ENCODE measurements around the gene TMEM42.

The TMEM42 gene

DNA sequence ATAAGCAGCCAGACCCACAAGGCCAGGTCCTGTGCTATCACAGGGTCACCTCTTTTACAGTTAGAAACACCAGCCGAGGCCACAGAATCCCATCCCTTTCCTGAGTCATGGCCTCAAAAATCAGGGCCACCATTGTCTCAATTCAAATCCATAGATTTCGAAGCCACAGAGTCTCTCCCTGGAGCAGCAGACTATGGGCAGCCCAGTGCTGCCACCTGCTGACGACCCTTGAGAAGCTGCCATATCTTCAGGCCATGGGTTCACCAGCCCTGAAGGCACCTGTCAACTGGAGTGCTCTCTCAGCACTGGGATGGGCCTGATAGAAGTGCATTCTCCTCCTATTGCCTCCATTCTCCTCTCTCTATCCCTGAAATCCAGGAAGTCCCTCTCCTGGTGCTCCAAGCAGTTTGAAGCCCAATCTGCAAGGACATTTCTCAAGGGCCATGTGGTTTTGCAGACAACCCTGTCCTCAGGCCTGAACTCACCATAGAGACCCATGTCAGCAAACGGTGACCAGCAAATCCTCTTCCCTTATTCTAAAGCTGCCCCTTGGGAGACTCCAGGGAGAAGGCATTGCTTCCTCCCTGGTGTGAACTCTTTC is 52.3 kb downstream of the TMEM42 start:
- DNase-seq: peak; percentile 64

DNA sequence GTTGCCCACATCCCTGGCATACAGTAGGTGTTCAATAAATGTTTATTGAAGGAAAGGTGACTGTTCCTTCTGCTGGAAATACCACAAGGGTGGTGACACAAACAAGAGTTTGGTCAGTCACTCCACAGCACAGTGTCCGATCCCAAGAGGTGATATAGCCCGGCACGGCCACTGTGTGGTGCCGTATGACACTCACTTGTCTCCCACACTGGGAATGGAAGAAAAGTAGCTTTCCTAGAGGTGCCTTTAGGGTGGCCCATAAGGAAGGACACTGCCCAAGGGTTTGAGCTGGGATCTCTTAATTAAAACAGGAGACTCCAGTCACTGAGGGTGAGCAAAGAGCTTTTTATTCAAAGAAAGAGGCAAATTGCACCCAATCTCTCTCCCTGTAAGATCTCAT is 53.2 kb downstream of the TMEM42 start:
- no peak for DNase-seq
